Activated CD4-positive, alpha-beta memory T cell treated with anti-CD3 and anti-CD28 coated beads for 36 hours (primary cell): ENCODE measurements around the gene GID8. TPM values are rescaled to one million over a fixed set of nuclear protein-coding genes. Genes with fewer than 3 reads are reported as not detected.
A peak's percentile ranks its signal among the peaks of the same experiment; 100 is the strongest.

Source experiments
- CTCF ChIA-PET: fragments of 350-600 bp; sonication (Branson Sonifier 250); formaldehyde crosslinking; loops from one replicate; lab custom pipeline; 2021; ENCODE audit warnings: antibody characterized with exemption, inconsistent platforms; lab: Charles Lee
- POLR2A ChIA-PET: fragments of 350-600 bp; sonication (Branson Sonifier 250); formaldehyde crosslinking; loops from one replicate; lab custom pipeline; 2021; ENCODE audit warnings: antibody characterized with exemption; lab: Charles Lee
- DNase-seq: peaks from one replicate; pipeline ENCODE4 v3.0.0-alpha.2; 2020
- H3K27ac Mint-ChIP-seq: one replicate; pipeline ENCODE4 v1.8.0; 2021; ENCODE audit warnings: mixed read lengths
- H3K27me3 Mint-ChIP-seq: one replicate; pipeline ENCODE4 v1.8.0; 2021; ENCODE audit warnings: mixed read lengths
- H3K36me3 Mint-ChIP-seq: one replicate; pipeline ENCODE4 v1.8.0; 2021; ENCODE audit warnings: mixed read lengths
- H3K4me1 Mint-ChIP-seq: one replicate; pipeline ENCODE4 v1.8.0; 2021; ENCODE audit warnings: low read depth, mixed read lengths
- H3K4me3 Mint-ChIP-seq: one replicate; pipeline ENCODE4 v1.8.0; 2021; ENCODE audit warnings: mild to moderate bottlenecking, mixed read lengths
- H3K9me3 Mint-ChIP-seq: one replicate; pipeline ENCODE4 v1.8.0; 2021; ENCODE audit warnings: mixed read lengths
- intact Hi-C: fragments of 100-400 bp; cut with micrococcal nuclease; formaldehyde crosslinking; loops from one replicate; pipeline ENCODE4 v1.15.1; 2023
- total RNA-seq, 2 experiments: library from RNA; stranded (reverse); gene quantifications; one replicate each; pipeline ENCODE4 v1.2.3, GENCODE V29; 2021

Gene GID8
- total RNA-seq, 2 experiments from 2014 or later = 33.9 to 34.8 TPM

DNA sequence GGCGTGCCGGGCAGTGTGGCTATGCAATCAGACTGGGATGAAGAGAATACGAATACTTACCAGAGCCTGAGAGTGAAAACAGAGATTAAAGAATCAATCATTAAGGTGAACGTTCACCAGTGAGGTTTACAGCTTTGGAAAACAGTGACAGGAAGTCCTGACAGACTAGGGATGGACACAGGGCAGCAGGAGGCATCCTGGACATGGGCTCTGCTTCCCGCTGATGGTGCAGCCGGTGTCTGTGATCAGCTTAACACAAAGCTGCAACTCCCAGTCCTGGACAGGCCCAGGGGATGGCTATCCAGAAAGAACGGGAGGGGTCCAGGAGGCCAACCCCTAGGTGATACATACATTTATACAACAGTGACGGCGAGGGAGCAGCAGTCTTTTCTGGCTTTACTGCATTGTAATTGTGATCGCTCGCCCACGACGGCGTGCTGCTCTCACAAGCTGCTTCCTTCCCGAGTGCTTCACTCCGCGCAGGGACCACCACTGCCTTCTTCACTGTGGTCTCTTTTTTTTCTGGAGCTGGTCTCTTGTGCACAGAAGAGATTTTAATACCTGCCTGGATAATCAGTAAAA, 32.3 kb upstream of the GID8 start:
- POLR2A ChIA-PET = no interaction called here
- Mint-ChIP-seq H3K9me3 (no peaks in the 10 kb centered on the region), H3K4me1 (peaks cover 25% of the 10 kb centered on the region), H3K27ac (no peak overlapping the region), H3K27me3 (no peaks in the 10 kb centered on the region), H3K36me3 (peaks cover 57% of the 10 kb centered on the region), H3K4me3 (no peak overlapping the region)
- intact Hi-C loops = no loop called here
- CTCF ChIA-PET = interaction anchor here (1.1 kb wide), 1 partner anchor 72 kb away, joined by 3 read pairs; no protein-coding TSS in a partner anchor
- DNase-seq = no peak

DNA sequence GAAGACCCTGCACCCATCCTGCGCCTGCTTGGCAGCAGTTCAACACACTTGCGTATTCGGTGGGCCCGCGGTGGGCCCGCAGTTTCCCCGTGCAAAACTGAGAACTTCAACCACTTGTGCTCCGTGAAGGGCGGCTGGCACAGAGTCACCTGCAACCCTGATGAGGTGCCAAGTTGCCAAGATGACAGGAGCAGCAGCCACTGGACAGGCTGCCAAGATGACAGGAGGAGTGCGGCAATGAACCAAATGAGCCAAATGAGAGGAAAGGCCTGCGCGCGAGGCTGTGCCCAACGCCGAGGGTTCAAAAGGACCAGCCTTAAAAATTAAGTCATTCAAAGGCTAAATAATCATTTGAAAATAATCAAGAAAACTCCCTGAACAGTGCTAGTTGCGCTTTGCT, 31.7 kb upstream of the GID8 start:
- H3K36me3 Mint-ChIP-seq = peaks cover 62% of the 10 kb centered on the region
- H3K4me1 Mint-ChIP-seq = peaks cover 20% of the 10 kb centered on the region
- no peak for DNase-seq
- ChIA-PET CTCF (interaction anchor here (1.1 to 3.7 kb wide), 3 partner anchors 13 to 71 kb away, joined by 3 to 95 read pairs (median 5); no protein-coding TSS in a partner anchor), POLR2A (no interaction called here)
- no peaks in the 10 kb centered on the region for H3K27me3 Mint-ChIP-seq
- intact Hi-C loops = no loop called here
- no peak overlapping the region for H3K27ac Mint-ChIP-seq
- H3K4me3 Mint-ChIP-seq = no peak overlapping the region
- no peaks in the 10 kb centered on the region for H3K9me3 Mint-ChIP-seq

DNA sequence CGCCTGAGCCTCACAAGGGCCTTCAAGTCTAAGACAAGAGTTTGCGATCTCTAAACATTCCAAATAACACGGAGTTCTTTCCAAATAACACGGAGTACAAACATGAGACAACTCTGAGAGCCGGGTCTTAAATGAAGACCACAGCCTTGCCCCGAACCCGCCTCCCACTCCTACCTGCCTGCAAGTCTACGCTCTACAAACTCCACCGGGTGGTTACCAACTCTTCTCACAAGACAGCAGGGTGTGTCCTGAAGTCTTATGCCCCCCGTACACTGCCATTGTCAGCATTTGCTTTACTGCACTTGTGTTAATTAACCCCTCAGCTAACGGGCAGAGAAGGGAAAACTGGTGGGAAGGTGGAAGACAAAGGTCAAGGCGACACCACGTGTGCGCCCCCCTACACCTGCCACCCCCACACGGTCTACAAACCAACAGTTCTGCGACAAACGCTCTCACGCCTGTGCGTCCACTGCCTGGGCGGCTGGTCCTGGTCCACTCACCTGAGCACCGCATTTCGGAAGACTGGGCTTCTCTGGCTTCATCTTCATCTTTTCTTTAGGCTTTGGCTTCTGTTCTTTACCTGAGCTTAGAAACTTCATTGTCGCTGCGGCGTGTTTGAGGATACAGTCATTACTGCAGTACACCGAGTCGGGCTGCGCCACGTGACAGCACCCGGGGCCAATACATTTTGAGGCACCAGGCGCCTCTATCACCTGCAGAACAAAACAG, 31.1 kb upstream of the GID8 start:
- Mint-ChIP-seq H3K4me1 (peaks cover 17% of the 10 kb centered on the region), H3K9me3 (no peaks in the 10 kb centered on the region), H3K36me3 (peaks cover 67% of the 10 kb centered on the region), H3K27ac (peak overlapping the region; percentile 67), H3K4me3 (no peak overlapping the region), H3K27me3 (no peaks in the 10 kb centered on the region)
- intact Hi-C loops = no loop called here
- CTCF ChIA-PET = interaction anchor here (0.6 to 3.7 kb wide), 17 partner anchors 8 to 118 kb away, joined by 3 to 95 read pairs (median 5); partner anchors contain the start of gene GID8
- POLR2A ChIA-PET = no interaction called here
- DNase-seq = no peak

DNA sequence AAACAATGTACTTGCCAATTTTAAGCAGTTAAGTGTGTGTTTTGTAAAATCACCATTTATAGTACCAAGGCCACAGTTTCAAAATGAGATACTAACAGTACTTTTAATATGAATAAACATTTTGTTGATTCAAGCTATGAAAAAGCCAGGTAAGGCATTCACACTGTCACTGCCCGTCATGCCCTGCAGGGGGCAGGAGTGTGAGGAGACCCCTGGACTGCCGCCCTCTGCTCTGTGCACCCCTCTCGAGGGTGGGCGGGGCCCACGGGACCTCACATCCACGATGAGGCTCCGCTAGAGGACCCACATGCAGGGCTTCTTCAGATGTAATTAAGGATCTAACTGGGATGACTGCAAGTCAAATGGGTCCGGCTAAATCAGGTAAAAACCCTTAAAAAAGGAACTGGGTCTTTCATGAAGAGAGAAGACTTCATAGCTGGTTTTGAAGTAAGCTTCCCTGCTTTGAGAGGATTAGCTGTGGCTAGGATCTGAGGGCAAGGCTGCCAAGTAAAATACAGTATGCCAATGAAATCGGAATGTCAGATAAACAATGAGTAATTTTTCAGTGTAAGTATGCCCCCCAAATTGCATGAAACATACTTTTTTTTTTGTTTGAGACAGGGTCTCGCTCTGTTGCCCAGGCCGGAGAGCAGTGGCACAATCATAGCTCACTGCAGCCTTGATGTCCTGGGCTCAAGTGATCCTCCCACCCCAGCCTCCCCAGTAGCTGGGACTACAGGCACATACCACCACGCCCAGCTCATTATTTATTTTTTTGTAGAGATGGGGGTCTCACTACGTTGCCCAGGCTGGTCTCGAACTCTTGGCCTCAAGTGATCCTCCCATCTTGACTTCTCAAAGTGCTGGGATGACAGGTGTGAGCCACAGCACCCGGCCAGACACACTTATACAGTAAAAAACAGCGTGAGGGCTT, 30.3 kb upstream of the GID8 start:
- peaks cover 72% of the 10 kb centered on the region for H3K36me3 Mint-ChIP-seq
- intact Hi-C loops = no loop called here
- POLR2A ChIA-PET = interaction anchor here (0.7 kb wide), 1 partner anchor 30 kb away, joined by 3 read pairs; the partner anchor contains the start of gene GID8
- H3K9me3 Mint-ChIP-seq = no peaks in the 10 kb centered on the region
- DNase-seq = peak; percentile 47
- H3K4me3 Mint-ChIP-seq = no peak overlapping the region
- peak overlapping the region; percentile 67 for H3K27ac Mint-ChIP-seq
- peaks cover 17% of the 10 kb centered on the region for H3K4me1 Mint-ChIP-seq
- no peaks in the 10 kb centered on the region for H3K27me3 Mint-ChIP-seq
- CTCF ChIA-PET = interaction anchor here (0.6 to 3.7 kb wide), 19 partner anchors 9 to 119 kb away, joined by 3 to 95 read pairs (median 5); partner anchors contain the start of gene GID8

DNA sequence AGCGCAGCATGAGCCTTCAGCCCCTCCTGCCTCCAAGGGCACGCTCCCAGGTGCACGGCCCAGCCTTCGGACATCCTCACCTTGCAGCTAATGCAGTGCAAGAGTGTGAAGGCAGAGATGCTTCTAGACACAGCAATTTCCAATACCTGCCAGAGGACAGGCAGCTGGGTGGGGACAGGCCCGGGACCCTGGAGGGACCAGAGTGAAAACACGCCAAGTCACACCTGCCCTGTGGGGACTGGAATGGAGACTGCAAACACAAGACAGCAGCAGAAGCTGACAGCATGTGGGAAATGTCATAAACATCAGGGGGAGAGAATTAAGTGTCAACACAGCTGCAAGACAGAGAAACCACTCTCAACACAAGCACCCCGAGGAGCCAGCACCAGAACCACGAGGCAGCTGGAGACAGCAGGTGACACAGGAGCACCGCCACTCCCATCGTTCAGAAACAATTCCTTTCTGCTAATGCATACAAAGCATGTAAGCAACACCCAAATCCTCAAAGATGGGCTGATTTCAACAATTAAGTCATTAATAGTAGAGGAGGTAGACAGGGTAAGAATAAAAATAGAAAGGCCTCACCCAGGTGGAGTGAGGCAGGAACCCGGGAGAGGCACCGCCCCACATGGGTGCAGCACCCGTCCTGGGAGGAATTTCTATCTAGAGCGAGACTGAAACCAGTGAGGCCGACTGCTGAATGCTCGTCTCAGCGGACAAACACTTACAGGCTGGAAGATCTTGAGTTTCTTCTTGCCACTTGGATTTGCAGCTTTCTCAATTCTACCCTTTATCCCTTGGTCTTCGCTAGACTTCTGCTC, 28.8 kb upstream of the GID8 start:
- Mint-ChIP-seq H3K9me3 (no peaks in the 10 kb centered on the region), H3K4me1 (peaks cover 17% of the 10 kb centered on the region), H3K27me3 (no peaks in the 10 kb centered on the region), H3K36me3 (peaks cover 71% of the 10 kb centered on the region), H3K27ac (no peak overlapping the region), H3K4me3 (no peak overlapping the region)
- intact Hi-C loops = no loop called here
- DNase-seq = no peak
- ChIA-PET CTCF (interaction anchor here (1.1 to 3.7 kb wide), 4 partner anchors 10 to 45 kb away, joined by 3 to 95 read pairs (median 6); no protein-coding TSS in a partner anchor), POLR2A (no interaction called here)

DNA sequence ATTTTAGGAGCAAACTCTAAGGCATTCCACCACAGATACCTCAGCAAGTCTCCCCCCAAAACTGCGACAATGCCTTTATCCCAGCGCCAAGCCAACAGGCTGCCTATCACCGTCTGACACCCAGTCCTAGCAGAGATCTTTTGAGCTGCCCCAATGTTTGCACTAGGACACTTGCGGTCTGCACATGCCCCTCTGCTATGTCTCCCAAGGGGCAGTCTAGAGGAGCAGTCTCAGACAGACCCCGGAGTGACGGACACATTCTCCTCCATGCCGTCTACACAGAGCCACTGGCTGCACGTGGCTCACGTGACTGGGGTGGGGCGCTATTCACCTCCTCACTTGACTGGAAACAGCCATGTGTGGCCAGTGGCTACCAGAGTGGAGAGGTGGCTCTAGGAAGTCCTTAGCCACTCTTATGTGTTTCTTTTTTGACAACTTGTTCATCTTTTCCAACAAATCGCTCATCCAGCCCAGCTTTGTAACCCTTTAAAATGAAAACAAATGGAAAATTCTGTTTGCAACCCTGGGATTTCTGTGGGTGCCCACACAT, 27.7 kb upstream of the GID8 start:
- H3K27ac Mint-ChIP-seq = peak overlapping the region; percentile 43
- no peak for DNase-seq
- ChIA-PET POLR2A (no interaction called here), CTCF (interaction anchor here (2.4 kb wide), 1 partner anchor 11 kb away, joined by 7 read pairs; no protein-coding TSS in a partner anchor)
- H3K9me3 Mint-ChIP-seq = no peaks in the 10 kb centered on the region
- H3K27me3 Mint-ChIP-seq = no peaks in the 10 kb centered on the region
- intact Hi-C loops = no loop called here
- H3K4me1 Mint-ChIP-seq = peaks cover 24% of the 10 kb centered on the region
- H3K36me3 Mint-ChIP-seq = peaks cover 63% of the 10 kb centered on the region
- no peak overlapping the region for H3K4me3 Mint-ChIP-seq

DNA sequence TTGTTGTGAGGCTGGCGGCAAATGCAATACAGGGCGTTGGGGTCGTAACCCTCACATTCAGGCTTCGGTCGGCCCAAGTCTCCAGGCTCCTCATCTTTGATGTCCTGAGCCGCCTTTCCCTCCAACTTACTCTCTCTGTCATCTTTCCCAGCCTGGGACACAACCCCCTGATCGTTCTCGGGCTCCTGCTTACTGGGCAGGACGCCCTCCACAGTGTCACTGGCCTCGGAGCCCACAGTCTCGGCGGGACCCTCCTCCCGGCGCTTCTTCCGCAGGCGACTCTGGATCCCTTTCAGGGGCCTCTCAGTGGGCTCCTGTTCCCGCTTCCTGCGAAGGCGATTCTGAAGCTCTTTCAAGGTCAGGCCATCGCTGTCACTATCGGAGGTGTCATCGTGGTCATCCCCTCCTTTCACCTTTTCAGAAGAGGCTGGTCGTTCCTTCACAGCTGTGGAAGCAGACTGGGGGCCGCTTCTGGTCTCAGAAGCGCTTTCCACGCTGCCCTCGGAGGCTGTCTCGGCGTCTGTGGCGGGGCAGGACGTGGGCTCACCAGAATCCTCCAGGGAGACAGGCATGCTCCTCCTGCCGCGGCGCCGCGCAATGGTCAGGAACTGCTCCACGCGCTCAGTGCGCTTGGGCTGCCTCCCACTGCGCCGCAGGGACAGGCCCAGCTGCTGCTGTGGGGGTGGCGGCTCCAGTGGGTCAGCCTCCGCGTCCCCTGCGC, 27.0 kb upstream of the GID8 start:
- ChIA-PET CTCF (interaction anchor here (1.7 to 10.9 kb wide), 3 partner anchors 10 to 17 kb away, joined by 3 to 127 read pairs (median 7); no protein-coding TSS in a partner anchor), POLR2A (no interaction called here)
- Mint-ChIP-seq H3K9me3 (no peaks in the 10 kb centered on the region), H3K27me3 (no peaks in the 10 kb centered on the region), H3K27ac (no peak overlapping the region), H3K36me3 (peaks cover 56% of the 10 kb centered on the region), H3K4me1 (peaks cover 30% of the 10 kb centered on the region), H3K4me3 (no peak overlapping the region)
- intact Hi-C loops = no loop called here
- no peak for DNase-seq

DNA sequence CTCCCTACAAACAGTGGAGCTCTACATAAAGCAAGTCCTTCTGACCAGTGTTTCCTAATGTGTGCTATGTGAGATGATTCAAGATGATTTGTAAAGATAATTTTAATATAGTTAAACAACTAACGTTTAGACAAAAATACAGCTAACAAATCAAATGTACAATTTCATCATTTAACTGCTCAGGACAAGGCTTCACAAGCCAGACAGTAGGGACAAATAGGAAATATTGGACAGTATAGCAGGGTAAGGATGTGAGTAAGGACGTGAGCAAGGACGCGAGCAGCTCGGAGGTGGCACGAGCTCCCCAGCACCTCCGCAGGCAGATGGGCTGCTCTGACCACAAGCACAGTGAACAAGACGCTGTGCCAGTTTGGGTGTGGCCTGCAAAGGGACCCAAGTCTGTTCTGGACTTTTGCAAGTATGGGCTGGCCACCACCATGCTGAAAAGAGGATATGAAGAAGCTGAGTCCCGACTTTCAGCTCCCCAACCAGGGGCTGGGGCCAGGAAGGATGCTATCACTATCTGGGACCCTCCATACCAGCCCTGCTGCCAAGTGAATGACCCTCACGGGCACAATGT, 26.2 kb upstream of the GID8 start:
- H3K36me3 Mint-ChIP-seq = peaks cover 48% of the 10 kb centered on the region
- CTCF ChIA-PET = interaction anchor here (1.7 to 10.9 kb wide), 2 partner anchors 10 to 16 kb away, joined by 3 to 127 read pairs; no protein-coding TSS in a partner anchor

DNA sequence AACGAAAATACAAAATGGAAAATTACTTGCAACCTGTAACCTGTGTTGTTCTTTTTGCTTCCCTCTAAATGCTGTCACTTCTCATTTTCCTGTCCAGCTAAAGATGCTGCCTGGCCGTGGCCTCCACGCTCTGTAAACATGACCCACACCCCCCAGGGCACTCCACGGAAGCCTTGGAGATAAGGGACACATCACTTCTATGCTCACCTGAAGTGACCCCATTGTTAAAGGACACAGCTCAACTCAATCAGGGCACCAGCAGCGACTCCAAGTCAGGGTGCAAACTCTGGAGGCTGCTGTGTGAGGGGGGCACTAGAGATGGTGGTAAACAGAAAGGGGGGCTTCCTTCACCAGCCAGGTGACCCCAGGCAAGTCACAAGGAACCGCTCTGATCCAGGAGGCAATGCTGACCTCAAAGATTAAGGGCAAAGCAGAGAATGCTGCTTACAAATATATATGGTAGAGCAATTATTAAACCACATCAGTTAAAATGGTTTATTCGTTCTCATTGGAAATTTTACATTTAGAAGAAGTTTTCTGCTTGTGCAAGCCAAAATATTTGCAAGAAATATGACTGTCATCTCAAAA, 24.8 kb upstream of the GID8 start:
- H3K4me3 Mint-ChIP-seq = no peak overlapping the region
- intact Hi-C loops = no loop called here
- no peak overlapping the region for H3K27ac Mint-ChIP-seq

More for the DNA sequence above, 26.2 kb upstream of the GID8 start:
- no peak overlapping the region for H3K4me3 Mint-ChIP-seq
- H3K27ac Mint-ChIP-seq = no peak overlapping the region
- H3K4me1 Mint-ChIP-seq = peaks cover 37% of the 10 kb centered on the region
- intact Hi-C loops = no loop called here
- H3K9me3 Mint-ChIP-seq = no peaks in the 10 kb centered on the region
- no peak for DNase-seq
- POLR2A ChIA-PET = no interaction called here
- H3K27me3 Mint-ChIP-seq = no peaks in the 10 kb centered on the region

DNA sequence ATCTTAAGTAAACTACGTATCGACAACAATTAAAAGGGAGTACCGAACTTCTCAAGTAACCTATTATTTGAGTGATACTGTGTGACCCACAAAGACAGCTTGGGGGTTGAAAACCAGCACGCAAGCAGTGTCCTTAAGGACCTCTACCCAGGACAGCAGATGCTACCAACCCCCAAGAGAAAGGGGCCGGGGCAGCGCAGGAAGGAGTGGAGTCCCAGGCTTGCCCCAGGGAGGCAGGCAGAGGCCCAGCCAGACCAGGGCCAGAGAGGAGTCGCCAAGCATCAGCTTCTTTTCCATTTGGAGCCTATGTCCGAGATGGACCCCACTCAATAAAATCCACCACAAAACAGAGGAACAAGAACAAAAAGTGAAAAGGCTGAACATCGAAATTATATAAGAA, 23.5 kb upstream of the GID8 start:
- no peaks in the 10 kb centered on the region for H3K9me3 Mint-ChIP-seq
- no peak overlapping the region for H3K4me3 Mint-ChIP-seq
- H3K27ac Mint-ChIP-seq = no peak overlapping the region
- peaks cover 32% of the 10 kb centered on the region for H3K36me3 Mint-ChIP-seq
- H3K27me3 Mint-ChIP-seq = no peaks in the 10 kb centered on the region
- no peak for DNase-seq
- ChIA-PET POLR2A (interaction anchor here (0.6 kb wide), 1 partner anchor 148 kb away, joined by 3 read pairs; no protein-coding TSS in a partner anchor), CTCF (interaction anchor here (0.7 to 10.9 kb wide), 2 partner anchors 9 to 13 kb away, joined by 3 to 127 read pairs; no protein-coding TSS in a partner anchor)
- intact Hi-C loops = no loop called here
- H3K4me1 Mint-ChIP-seq = peaks cover 57% of the 10 kb centered on the region

More for the DNA sequence above, 24.8 kb upstream of the GID8 start:
- Mint-ChIP-seq H3K27me3 (no peaks in the 10 kb centered on the region), H3K36me3 (peaks cover 38% of the 10 kb centered on the region), H3K4me1 (peaks cover 45% of the 10 kb centered on the region), H3K9me3 (no peaks in the 10 kb centered on the region)
- no peak for DNase-seq
- ChIA-PET POLR2A (no interaction called here), CTCF (interaction anchor here (1.5 to 10.9 kb wide), 3 partner anchors 12 to 96 kb away, joined by 3 to 127 read pairs (median 3); no protein-coding TSS in a partner anchor)
